ENCODE measurements around the gene ADARB2. TPM values are rescaled to one million over a fixed set of nuclear protein-coding genes. Genes with fewer than 3 reads are reported as not detected.

ADARB2 gene
- total RNA-seq, 1 donor from 2014 or later = 0.08 TPM

DNA sequence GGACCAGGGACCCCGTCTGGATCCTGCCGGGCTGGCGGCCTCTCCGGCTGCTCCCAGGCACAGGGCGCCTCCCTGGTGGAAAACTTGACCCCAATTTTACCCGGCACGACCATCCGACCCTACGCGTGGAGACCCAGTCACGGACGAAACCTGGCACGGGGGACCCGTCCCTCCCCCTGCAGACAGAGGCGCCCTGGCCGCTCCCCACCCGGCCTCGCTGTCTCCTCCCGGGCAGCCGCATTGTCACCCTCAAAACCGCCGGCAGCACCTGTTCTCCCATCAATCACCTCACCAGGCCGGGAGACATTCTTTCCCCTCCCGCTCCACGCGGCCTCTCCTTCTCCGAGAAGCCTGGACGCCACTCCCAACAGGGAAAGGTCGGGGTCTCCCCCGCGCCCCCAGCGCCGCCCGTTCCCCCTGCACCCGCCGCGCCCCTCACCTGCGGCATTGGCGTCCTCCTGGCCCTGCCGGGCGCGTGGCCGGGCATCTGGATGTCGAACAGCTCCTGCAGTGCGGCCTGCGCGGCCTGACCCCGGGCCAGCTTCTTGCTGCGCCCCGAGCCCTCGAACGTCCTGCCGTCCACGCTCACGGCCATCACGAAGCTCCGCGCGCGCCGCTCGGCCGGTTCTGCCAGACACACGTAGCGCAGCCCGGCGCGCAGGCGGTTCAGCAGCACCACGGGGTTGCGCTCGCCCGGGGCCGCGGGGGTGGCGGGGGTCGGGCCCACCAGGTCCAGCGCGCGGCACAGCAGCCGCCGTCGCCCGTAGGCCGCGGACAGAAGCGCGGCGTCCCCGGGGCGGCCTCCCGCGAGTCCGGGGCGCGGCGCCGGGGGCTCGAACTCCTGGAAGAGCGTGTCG, 374.5 kb downstream of the ADARB2 start:
- Histone ChIP-seq H3K27me3 (ENCODE audit: control insufficient read depth, insufficient read depth, low read length) (peaks cover 12% of the 10 kb centered on the region), H3K4me3 (ENCODE audit: low read depth, low read length) (no peak overlapping the region), H3K36me3 (ENCODE audit: control insufficient read depth, insufficient read depth, low read length) (no peaks in the 10 kb centered on the region)
- TF ChIP-seq, protein P1, sequence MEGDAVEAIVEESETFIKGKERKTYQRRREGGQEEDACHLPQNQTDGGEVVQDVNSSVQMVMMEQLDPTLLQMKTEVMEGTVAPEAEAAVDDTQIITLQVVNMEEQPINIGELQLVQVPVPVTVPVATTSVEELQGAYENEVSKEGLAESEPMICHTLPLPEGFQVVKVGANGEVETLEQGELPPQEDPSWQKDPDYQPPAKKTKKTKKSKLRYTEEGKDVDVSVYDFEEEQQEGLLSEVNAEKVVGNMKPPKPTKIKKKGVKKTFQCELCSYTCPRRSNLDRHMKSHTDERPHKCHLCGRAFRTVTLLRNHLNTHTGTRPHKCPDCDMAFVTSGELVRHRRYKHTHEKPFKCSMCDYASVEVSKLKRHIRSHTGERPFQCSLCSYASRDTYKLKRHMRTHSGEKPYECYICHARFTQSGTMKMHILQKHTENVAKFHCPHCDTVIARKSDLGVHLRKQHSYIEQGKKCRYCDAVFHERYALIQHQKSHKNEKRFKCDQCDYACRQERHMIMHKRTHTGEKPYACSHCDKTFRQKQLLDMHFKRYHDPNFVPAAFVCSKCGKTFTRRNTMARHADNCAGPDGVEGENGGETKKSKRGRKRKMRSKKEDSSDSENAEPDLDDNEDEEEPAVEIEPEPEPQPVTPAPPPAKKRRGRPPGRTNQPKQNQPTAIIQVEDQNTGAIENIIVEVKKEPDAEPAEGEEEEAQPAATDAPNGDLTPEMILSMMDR (IDR thresholded peaks at IDR 0.05; ENCODE audit: insufficient read depth, low read length, poor library complexity, severe bottlenecking) = no peak
- no peak for DNase-seq (ENCODE audit: low read depth)

DNA sequence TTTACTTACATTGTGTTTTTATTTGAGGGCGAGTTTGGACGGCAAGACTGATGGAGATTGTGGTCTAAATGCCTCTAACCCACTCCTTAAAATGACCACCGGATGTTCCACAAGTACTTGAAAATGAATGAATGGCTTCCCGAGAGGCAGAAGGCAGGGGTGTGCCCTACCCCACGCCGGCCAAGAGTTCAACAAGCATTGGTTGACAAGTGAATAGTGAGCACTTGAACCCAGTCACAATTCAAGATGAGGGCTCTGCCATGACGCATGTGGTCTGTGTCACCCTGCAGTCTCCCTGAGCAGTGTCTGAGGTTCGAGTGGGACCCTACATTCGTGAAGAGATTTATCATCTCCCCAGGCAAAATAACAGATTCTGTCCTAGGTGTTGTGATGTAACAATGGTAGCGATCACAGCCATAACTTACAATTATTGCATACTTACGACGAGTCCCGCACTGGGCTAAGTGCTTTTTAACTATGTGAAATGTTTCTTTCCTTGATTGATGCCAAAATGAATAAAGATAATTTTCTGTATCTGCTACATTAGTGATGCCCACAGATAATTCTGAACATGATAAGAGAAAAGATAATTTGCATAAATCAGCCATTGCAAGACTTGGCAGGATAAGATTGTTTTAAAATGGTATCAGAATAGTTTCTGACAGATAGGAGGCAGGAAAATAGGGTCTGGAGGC, 375.8 kb downstream of the ADARB2 start:
- Histone ChIP-seq H3K27me3 (ENCODE audit: control insufficient read depth, insufficient read depth, low read length) (peaks cover 12% of the 10 kb centered on the region), H3K36me3 (ENCODE audit: control insufficient read depth, insufficient read depth, low read length) (no peaks in the 10 kb centered on the region), H3K4me3 (ENCODE audit: low read depth, low read length) (no peak overlapping the region)
- DNase-seq (ENCODE audit: low read depth) = no peak
- TF ChIP-seq, protein P1 (IDR thresholded peaks at IDR 0.05; ENCODE audit: insufficient read depth, low read length, poor library complexity, severe bottlenecking) = no peak

DNA sequence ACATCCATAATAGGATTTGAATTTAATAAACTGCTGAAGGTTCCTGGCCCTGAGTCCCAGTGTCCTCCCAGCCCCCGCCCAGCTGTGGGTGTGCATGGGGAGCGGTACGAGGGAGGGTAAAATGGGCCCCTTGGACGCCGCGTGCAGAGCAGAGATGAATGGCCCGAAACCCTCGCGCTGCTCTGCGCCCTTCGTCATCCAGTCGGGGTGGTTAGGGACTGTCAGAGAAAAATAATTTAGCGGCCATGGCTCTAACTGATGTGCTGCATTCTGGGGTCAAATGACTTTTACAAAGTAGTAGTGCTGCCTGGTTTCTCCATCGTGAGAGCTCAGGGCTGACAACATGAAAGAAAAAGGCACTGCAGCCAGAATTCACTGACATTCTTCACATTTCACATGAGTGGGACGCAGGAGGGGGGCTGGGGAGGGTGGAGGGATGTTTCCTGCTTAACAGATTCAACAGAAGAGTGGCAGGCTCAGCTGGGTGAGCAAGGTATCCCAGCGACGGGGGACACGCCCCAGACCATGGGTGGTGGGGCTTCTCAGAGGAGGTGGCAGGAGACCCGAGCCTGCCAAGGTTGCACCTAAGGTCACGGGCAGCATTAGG, 376.7 kb downstream of the ADARB2 start:
- TF ChIP-seq, protein P1 (IDR thresholded peaks at IDR 0.05; ENCODE audit: insufficient read depth, low read length, poor library complexity, severe bottlenecking) = no peak
- Histone ChIP-seq H3K4me3 (ENCODE audit: low read depth, low read length) (no peak overlapping the region), H3K36me3 (ENCODE audit: control insufficient read depth, insufficient read depth, low read length) (no peaks in the 10 kb centered on the region), H3K27me3 (ENCODE audit: control insufficient read depth, insufficient read depth, low read length) (peaks cover 12% of the 10 kb centered on the region)
- no peak for DNase-seq (ENCODE audit: low read depth)

DNA sequence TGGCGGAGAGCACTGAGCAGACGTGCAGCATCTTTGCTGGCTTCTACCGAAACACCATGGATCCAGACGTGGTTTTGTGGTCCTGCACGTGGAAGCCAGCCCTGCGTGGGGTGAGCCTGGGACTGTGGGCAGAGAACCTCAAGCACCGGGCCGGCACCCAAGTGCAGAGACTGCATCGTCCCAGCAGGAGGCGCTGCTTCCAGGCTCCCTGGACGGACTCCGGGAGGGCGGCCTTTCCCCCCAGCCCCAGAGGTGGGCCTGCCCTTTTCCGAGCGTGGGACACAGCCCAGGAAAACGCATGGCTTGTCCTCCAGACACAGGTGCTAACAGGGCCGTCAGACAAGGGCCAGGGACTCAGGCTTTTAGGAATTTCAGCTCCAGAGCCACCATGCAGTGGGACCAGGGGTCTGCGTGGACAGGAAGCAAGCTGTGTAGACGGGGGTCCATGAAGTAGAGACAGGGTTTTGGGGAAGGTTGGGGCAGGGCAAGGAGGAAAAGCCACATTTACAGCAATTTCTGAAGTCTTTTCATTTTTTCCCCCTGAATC, 377.2 kb downstream of the ADARB2 start:
- TF ChIP-seq, protein P1 (IDR thresholded peaks at IDR 0.05; ENCODE audit: insufficient read depth, low read length, poor library complexity, severe bottlenecking) = no peak
- peaks cover 12% of the 10 kb centered on the region for H3K27me3 ChIP-seq (ENCODE audit: control insufficient read depth, insufficient read depth, low read length)

DNA sequence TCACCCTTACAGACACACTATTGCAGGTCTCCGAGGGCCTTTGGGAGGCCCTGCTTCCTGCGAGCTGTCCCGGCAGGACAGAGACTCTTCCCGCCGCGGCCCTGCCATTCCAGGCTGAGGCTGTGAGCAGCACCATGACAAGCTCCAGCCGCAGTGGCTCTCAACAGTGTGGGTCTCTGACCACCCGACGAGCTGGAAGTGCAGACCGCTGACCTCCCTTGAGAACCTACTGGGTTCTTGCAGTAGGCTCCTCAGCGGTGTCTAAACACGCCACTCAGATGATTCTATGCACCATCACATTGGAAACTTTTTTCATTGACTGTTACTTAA, 377.7 kb downstream of the ADARB2 start:
- Histone ChIP-seq H3K36me3 (ENCODE audit: control insufficient read depth, insufficient read depth, low read length) (no peaks in the 10 kb centered on the region), H3K4me3 (ENCODE audit: low read depth, low read length) (no peak overlapping the region), H3K27me3 (ENCODE audit: control insufficient read depth, insufficient read depth, low read length) (peaks cover 12% of the 10 kb centered on the region)
- TF ChIP-seq, protein P1 (IDR thresholded peaks at IDR 0.05; ENCODE audit: insufficient read depth, low read length, poor library complexity, severe bottlenecking) = no peak
- DNase-seq (ENCODE audit: low read depth) = no peak

More for the DNA sequence above, 377.2 kb downstream of the ADARB2 start:
- no peak for DNase-seq (ENCODE audit: low read depth)
- no peak overlapping the region for H3K4me3 ChIP-seq (ENCODE audit: low read depth, low read length)
- no peaks in the 10 kb centered on the region for H3K36me3 ChIP-seq (ENCODE audit: control insufficient read depth, insufficient read depth, low read length)

All from kidney epithelial cell (primary cell).